ENCODE results near the gene BCAS1. TPM values are rescaled to one million over a fixed set of nuclear protein-coding genes. Genes with fewer than 3 reads are reported as not detected.

BCAS1 gene
- total RNA-seq, 2 donors from 2014 or later, result not detected

DNA sequence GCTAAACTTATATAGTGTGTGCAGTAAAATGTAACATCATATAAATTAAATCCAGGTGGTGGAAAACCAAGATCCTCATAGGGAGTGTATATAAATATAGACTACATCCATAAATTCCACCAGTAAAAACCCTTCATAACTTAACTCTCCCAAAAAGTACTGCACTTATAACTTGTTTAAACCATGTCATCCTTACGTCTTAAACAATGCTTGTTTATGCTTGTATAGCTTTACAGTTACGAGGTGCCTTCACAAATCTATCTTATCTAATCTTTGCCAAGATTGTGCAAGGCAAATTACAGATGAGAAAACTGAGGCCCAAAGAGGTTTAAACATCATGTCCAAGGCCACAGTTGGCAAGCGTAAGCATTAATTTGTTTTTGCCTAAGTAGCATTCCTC, 71.3 kb downstream of the BCAS1 start:
- H3K27ac ChIP-seq (ENCODE audit: low read depth, low read length), result no peak overlapping the region
- no peaks in the 10 kb centered on the region for H3K4me1 Mint-ChIP-seq

DNA sequence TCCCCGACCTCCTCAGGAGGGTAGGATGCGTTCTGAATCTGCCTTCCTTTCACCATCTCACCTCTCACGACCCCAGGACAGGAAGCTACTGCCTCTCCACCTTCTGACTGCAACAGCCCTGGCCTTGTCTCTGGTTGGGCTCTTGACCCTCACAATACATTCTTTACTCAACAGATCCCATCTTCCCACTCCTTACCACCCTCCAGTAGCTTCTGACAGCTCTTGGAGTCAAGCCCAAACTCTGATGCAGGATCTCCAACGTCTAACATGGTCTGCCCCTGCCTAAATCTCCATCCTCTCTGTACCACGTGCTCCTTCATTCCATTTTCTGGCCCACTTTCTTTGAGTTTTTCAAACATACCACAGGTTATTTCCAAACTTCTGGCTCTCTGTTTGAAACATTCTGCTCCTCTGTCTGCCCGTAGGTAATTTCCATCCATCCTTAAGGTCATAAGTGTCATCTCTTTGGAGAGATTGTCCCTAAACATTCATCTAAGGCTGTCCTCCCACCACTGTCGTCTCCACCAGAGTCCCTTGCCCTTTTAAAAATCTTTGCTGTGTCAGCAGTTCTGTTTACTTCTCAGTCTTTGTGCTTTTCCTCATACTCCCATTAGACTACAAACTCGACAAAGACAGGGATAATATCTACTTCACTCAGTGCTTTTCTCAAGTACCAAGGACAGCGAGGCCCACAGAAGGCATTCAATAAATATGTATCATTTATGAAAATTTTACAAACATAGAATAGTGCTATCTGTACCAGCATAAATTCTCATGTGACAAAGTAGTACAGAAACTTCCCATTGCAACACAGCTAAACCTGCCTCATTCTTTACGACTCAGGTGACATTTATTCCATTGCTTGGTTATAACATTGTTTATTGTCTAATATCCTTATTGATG, 73.6 kb downstream of the BCAS1 start:
- Mint-ChIP-seq H3K4me1 (no peaks in the 10 kb centered on the region), H3K9me3 (peaks cover 7% of the 10 kb centered on the region), H3K36me3 (ENCODE audit: low read depth) (no peaks in the 10 kb centered on the region), H3K27ac (no peak overlapping the region), H3K4me3 (no peak overlapping the region), H3K27me3 (ENCODE audit: insufficient read depth) (no peaks in the 10 kb centered on the region)
- 85 to 87% methylated on average over 7 to 9 of the region's 10 CpGs for WGBS, 2 experiments (ENCODE audit: insufficient coverage in 1 of 2, insufficient read length in 1 of 2)
- no peak overlapping the region for H3K9ac ChIP-seq (ENCODE audit: extremely low read depth, low read length, poor library complexity, severe bottlenecking)
- no peak overlapping the region for H3K27ac ChIP-seq (ENCODE audit: low read depth, low read length)
- TF ChIP-seq CTCF (conservative IDR thresholded peaks at IDR 0.05), result no peak
- H3K4me3 ChIP-seq (ENCODE audit: low read length), result no peak overlapping the region
- H3K9me3 ChIP-seq (ENCODE audit: control insufficient read depth, low read length), result no peaks in the 10 kb centered on the region
- H3K36me3 ChIP-seq (ENCODE audit: control insufficient read depth, insufficient read depth, low read length), result no peaks in the 10 kb centered on the region
- no peaks in the 10 kb centered on the region for H3K4me1 ChIP-seq (ENCODE audit: control insufficient read depth, insufficient read depth, low read length)
- DNase-seq, result no peak
- no peaks in the 10 kb centered on the region for H3K27me3 ChIP-seq (ENCODE audit: control insufficient read depth, insufficient read depth, low read length, poor library complexity, severe bottlenecking)

More for the DNA sequence above, 71.3 kb downstream of the BCAS1 start:
- Histone ChIP-seq H3K4me3 (ENCODE audit: low read length) (no peak overlapping the region), H3K4me1 (ENCODE audit: control insufficient read depth, insufficient read depth, low read length) (no peaks in the 10 kb centered on the region), H3K36me3 (ENCODE audit: control insufficient read depth, insufficient read depth, low read length) (no peaks in the 10 kb centered on the region), H3K9me3 (ENCODE audit: control insufficient read depth, low read length) (no peaks in the 10 kb centered on the region), H3K27me3 (ENCODE audit: control insufficient read depth, insufficient read depth, low read length, poor library complexity, severe bottlenecking) (no peaks in the 10 kb centered on the region), H3K9ac (ENCODE audit: extremely low read depth, low read length, poor library complexity, severe bottlenecking) (no peak overlapping the region)
- Mint-ChIP-seq H3K27me3 (ENCODE audit: insufficient read depth) (no peaks in the 10 kb centered on the region), H3K9me3 (peaks cover 10% of the 10 kb centered on the region), H3K27ac (no peak overlapping the region), H3K36me3 (ENCODE audit: low read depth) (no peaks in the 10 kb centered on the region), H3K4me3 (no peak overlapping the region)
- TF ChIP-seq CTCF (conservative IDR thresholded peaks at IDR 0.05), result no peak
- 91 to 98% methylated on average over 3 of the region's 3 CpGs for WGBS, 2 experiments (ENCODE audit: insufficient coverage in 1 of 2, insufficient read length in 1 of 2)
- no peak for DNase-seq

GRCh38 chr20:53995949-53996348, 74.4 kb downstream of the BCAS1 start:
- no peaks in the 10 kb centered on the region for H3K27me3 ChIP-seq (ENCODE audit: control insufficient read depth, insufficient read depth, low read length, poor library complexity, severe bottlenecking)
- H3K36me3 Mint-ChIP-seq (ENCODE audit: low read depth), result no peaks in the 10 kb centered on the region
- H3K36me3 ChIP-seq (ENCODE audit: control insufficient read depth, insufficient read depth, low read length), result no peaks in the 10 kb centered on the region
- H3K9ac ChIP-seq (ENCODE audit: extremely low read depth, low read length, poor library complexity, severe bottlenecking), result no peak overlapping the region
- DNase-seq, result no peak
- peaks cover under 1% of the 10 kb centered on the region for H3K9me3 Mint-ChIP-seq
- no peaks in the 10 kb centered on the region for H3K4me1 ChIP-seq (ENCODE audit: control insufficient read depth, insufficient read depth, low read length)
- no peak overlapping the region for H3K27ac Mint-ChIP-seq
- 89 to 100% methylated on average over 3 to 5 of the region's 5 CpGs for WGBS, 2 experiments (ENCODE audit: insufficient coverage in 1 of 2, insufficient read length in 1 of 2)
- no peaks in the 10 kb centered on the region for H3K27me3 Mint-ChIP-seq (ENCODE audit: insufficient read depth)
- TF ChIP-seq CTCF (conservative IDR thresholded peaks at IDR 0.05), result no peak
- no peak overlapping the region for H3K4me3 Mint-ChIP-seq
- H3K4me1 Mint-ChIP-seq, result no peaks in the 10 kb centered on the region
- H3K27ac ChIP-seq (ENCODE audit: low read depth, low read length), result no peak overlapping the region
- no peaks in the 10 kb centered on the region for H3K9me3 ChIP-seq (ENCODE audit: control insufficient read depth, low read length)
- no peak overlapping the region for H3K4me3 ChIP-seq (ENCODE audit: low read length)
